Stimulated activated CD8-positive, alpha-beta memory T cell treated with anti-CD3 and anti-CD28 coated beads, Interleukin-12 subunit alpha, Interleukin-12 subunit beta, amount 100 ng/mL, for 4 hours (primary cell): ENCODE measurements around the gene TMC4.
"Not testable (repeated sequence)": the region's sequence is repeated elsewhere in the genome, so short reads cannot be mapped to it uniquely, and the experiment has no call there.

Experiments used
- DNase-seq: peaks from one replicate; pipeline ENCODE4 v3.0.0-alpha.2; 2020; ENCODE audit warnings: low read depth

TMC4 gene

DNA sequence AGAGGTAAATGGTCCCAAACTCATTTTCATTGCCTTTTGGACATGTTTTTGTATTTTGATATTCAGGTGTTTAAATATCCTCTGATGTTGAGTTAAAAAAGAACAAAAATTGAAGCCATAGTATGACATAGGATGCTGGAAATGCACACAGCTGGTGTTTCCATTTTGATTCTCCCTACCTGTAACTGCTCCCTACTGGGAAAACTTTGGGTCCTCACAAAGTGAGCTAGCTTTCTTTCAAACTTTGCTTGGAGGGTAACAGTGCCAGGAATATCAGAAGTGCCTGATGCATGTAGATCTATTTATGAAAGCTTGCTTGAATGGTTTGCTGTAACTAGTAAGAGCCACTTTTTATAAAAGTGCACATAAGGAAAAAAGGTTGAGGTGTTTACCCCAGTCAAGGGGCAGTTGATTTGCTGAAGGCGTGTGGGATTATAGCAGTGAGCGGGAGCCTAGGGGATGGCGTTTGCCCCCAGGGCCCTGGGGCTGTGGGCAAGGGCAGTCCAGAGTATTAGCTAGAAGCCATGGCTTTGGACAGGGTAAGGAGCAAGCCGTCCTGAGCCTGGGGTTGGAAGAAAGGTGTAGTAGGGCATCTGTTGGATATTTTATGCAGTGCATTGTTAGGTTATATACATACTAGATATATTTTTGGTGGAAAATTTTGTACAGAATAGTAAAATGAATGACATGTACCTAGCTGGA lies 32.0 kb upstream of the TMC4 start:
- no peak for DNase-seq

DNA sequence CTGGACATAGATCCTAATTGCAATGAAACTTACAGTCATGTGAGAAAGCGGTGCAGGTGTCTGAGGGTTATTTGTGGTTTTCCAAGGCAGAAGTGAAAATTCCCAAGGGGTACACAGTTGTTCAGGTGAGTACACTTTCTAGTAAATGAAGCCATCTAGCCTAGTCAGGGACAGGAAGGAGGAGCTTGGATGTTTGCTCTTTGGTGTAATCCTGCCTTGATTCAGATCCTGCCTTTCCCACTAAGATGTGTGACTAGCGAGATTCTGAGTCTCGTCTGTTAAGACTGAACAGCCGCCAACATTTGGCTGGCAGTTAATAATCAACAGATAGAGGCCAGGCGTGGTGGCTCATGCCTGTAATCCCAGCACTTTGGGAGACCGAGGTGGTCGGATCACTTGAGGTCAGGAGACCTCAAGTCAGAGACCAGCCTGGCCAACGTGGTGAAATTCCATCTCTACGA lies 30.2 kb upstream of the TMC4 start:
- DNase-seq = no peak

DNA sequence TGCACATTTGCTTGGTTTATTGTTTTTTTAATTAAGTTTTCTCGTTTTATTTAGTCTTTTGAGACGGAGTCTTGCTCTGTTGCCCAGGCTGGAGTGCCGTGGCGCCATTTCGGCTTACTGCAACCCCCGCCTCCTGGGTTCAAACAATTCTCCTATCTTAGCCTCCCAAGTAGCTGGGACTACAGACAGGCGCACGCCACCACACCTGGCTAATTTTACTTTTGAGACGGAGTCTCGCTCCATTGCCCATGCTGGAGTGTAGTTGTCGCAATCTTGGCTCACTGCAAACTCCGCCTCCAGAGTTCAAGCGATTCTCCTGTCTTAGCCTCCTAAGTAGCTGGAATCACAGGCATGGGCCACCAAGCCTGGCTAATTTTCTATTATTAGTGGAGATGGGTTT lies 29.0 kb upstream of the TMC4 start:
- no peak for DNase-seq

DNA sequence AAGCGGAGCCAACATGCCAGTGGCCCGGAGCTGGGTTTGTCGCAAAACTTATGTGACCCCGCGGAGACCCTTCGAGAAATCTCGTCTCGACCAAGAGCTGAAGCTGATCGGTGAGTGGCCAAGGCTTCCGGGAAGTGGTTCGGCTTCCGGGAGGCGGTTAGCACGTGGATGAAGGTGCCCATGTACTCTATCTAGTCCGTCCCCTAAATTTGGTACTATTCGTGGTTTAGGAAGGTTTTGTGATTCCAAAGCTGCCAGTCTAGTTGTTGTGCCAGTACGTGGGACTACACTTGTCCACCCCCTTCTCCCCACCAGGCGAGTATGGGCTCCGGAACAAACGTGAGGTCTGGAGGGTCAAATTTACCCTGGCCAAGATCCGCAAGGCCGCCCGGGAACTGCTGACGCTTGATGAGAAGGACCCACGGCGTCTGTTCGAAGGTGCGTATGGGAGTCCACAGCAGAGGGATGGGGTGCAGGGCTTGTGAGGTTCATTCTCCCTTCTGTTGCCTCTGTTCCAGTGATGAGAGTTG lies 28.3 kb upstream of the TMC4 start:
- no peak for DNase-seq

DNA sequence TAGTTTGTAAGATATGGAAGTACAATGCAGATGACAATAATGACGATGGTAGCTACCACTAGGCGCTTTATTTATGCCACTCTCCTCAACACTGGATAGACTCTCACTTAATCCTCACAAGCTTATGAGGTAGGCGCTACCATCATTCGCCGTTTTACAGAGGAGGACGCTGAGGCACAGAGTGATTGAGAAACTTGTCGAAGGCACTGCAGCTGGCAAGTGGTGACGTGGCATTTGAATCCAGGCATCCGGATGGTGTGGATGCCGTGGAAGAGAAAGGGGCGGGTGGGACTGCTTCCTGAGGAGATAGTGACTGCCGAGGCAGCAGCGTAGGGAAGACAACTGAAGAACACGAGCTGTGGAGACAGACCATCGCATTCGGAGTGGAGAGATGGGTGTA lies 26.4 kb upstream of the TMC4 start:
- no peak for DNase-seq

DNA sequence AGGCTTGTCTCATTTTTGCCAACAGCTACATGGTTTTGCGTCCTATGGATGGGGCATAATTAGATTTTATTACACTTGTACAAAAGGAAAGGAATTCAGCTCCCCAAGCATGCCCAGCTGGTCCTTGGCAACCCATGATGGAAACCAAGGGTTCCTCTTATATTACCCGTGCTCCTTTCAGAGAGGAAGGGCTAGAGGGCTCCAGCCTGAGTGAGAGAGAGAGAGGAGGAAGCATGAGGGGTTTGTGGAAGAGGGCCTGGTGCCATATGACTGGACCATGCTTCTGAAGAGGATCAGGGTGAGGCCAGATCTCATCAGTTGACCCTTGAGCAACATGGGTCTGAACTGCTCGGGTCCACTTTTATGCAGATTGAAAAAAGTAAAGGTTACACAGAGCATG lies 24.2 kb upstream of the TMC4 start:
- DNase-seq = no peak

DNA sequence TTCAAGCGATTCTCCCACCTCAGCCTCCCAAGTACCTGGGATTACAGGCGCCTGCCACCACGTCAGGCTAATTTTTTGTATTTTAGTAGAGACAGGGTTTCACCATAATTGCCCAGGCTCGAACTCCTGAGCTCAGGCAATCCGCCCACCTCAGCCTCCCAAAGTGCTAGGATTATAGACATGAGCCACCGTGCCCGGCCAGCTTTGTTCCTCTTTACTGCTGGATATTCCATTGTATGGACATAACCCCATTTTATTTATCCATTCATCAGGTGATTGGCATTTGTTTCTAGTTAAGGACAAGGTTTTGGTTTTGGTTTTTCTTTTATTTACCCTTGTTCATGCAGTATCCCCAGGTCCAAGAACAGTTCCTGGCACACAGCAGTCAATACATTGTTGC lies 23.6 kb upstream of the TMC4 start:
- DNase-seq = no peak

DNA sequence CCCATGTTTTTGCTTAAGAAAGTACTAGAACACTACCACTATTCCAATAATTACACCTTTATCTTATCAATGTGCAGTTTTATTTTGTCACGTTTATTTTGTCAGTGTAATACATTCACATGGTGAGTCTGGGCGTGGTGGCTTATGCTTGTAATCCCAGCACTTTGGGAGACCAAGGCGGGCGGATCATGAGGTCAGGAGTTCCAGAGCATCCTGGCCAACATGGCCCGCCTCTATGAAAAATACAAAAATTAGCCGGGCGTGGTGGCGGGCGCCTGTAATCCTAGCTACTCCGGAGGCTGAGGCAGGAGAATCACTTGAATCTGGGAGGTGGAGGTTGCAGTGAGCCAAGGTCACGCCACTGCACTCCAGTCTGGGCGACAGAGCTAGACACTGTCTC lies 21.5 kb upstream of the TMC4 start:
- not testable (repeated sequence) for DNase-seq

DNA sequence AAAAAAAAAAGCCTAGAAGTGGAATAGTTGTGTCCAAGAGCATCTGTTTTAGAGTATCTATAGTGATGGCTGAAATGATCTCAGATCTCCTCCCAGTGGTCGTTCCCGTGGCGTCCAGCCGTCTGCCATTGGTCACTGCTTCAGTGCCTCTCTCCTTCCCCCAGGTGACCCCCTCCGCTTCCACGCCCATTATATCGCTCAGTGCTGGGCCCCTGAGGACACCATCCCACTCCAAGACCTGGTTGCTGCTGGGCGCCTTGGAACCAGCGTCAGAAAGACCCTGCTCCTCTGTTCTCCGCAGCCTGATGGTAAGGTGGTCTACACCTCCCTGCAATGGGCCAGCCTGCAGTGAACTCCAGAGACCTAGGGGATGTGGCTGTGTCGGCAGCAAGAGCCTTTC lies 20.1 kb upstream of the TMC4 start:
- no peak for DNase-seq

DNA sequence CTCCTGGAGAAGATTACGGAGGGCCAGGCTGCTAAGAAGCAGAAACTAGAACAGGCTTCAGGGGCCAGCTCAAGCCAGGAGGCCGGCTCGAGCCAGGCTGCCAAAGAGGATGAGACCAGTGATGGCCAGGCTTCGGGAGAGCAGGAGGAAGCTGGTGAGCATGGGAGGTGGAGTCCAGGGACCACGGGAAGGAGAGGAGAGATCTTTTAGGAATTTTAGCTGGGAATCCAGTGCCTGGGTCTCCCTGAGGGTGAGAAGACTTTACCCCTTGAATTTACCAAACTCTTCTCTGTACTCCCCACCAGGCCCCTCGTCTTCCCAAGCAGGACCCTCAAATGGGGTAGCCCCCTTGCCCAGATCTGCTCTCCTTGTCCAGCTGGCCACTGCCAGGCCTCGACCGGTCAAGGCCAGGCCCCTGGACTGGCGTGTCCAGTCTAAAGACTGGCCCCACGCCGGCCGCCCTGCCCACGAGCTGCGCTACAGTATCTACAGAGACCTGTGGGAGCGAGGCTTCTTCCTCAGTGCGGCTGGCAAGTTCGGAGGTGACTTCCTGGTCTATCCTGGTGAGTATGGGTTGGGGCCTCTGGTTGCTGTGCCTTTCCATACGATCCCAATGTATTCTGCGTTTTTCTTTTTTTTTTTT lies 19.0 kb upstream of the TMC4 start:
- DNase-seq = no peak

DNA sequence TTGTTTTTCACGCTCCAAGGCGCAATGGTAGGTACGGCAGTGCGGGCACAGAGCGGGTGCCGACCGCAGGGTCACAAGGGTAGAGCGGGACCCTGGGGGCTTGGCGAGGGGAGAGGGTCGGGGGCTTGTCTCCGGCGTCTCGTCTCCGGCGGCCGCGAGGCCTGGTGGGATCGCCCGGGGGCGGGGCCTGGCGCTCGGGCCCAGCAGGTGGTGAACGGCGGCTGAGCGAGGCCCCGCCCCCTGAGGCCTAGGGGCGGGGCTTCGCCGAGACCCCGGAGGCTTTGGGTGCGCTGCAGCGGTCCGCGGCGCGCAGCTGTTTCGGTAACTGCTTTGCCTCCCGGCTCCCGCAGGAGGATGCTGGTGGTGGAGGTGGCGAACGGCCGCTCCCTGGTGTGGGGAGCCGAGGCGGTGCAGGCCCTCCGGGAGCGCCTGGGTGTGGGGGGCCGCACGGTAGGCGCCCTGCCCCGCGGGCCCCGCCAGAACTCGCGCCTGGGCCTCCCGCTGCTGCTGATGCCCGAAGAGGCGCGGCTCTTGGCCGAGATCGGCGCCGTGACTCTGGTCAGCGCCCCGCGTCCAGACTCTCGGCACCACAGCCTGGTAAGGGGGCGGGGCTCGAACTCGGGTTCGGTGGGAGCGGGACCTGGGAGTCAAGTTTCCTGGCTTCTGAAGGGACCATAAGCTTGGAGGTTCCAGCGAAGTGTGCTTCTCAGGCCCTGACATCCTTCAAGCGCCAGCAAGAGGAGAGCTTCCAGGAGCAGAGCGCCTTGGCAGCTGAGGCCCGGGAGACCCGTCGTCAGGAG lies 18.3 kb upstream of the TMC4 start, which contains the start of gene TSEN34:
TSS of gene TSEN34 (plus strand) at position 298 of the 800 bp plus-strand sequence. CDS start at position 355, 57 bp downstream.
- DNase-seq = peak; percentile 85

DNA sequence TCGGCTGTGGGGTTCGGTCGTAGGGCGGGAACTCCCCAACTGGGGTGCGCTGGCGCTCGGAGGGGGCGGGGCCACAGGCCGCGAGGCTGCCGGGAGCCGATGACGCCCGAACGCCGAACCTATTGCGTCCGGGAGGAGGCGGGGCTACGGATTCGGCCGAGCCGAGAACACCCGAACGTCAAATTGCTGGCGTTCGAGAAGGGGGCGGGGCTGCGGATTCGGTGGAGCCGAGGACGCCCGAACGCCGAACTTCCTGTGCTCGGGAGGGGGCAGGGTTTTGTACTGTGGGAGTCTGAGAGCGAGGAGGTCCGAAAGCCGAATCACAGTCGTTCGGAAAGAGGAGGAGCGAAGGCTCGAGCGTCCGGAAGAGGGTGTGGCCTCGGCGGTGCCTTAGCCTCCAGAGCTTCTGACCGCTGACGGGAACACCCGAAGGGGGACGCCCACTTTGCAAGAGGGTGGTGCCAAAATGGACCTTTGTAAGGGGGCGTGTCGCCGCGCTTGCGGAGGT lies 17.6 kb upstream of the TMC4 start:
- DNase-seq = peak; percentile 100

DNA sequence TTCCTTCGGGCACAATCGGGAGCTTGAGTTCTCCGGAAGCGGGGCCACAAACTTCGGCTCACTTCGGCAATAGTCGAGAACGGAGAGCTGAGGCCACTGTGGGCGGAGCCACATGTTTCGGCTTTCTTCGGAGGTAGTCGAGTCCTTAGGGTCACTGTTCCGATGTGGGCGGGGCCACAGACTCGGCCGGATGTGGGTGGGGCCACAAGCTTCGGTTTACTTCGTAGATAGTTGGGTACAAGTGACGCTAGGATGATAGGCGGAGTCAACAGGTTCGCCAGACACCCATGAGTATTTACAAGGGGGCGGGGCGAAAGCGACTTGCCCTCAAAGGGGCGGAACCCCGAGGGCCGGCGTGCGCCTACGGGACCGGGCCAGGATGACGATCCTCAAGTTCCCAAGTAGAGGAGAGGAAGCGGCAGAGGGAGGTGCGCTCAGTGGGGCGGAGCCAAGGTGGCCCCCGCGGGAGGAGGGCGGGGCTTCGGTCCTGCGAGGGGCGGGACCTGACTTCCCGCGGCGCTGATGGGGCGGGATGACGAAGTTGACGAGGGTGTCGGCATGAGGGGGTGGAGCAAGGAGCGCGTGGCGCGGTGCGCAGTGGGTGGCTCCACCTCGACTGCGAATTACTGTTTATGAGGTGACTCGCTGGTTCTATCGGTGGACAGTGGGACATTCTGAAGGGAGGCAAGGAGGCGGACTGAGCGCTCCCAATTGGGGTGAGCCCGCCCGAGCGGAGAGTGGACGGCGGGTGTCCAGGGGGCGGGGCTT lies 17.0 kb upstream of the TMC4 start:
- peak; percentile 99 for DNase-seq

DNA sequence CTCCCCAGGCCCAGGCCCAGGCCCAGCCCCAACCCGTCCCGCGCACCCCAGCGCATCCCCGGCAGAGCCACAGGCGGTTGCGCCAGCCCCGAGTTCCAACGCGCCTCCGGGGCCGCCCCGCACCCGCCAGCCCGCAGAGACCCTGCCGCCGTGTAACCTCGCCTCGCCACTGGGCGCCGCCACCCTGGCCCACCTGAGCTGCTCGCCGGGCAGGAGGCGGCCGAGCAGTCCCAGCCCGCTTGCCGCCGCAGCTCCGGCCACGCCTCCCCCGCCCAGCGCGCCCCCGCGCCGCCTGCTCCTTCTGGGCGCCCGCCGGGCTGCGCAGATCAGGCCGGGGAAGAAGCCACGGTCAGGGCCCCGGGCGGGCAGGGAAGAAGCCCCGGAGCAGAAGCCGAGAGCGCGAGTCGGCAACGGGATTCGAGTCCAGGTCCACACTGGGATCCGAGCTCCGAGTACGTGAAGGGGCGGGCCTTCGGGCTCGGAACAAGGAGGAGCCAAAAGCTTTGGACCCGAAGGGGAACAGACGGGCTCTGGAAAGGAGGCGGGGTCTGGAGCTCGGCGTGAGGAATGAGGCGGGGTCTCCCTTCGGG lies 16.3 kb upstream of the TMC4 start, which contains the start of gene MBOAT7:
TSS of gene MBOAT7 (minus strand) at position 436 of the 590 bp plus-strand sequence. CDS start 1,072 bp downstream, outside the sequence.
- no peak for DNase-seq

DNA sequence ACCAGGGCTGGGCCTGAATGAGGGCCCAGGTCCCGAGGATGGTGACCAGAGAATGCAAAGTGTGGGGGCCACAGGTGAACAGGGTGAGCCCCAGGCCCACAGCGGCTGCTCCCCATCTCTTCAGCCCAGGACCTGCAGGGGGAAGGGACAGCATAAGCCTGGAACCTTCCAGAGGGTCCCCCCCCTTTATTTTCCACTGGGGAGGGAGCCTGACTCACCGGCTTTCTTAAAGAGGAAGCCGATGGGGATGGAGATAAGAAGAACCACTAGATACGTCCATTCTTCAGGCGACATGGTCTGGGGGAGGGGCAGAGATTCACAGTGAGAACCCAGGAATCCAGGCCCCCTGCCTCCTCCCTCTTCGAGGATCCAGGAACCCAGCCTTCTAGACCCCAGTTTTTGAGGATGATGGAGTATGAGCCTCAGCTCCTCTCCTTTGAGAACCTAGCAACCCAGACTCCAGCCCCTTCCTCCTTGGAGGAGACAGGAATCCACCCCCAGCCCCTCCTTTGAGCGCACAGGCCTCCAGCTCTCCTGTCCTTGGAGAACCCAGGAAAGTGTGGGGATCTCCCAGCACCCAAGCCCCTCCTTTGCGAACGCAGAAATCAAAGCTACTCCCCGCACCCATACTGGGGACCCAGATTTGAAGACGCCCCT lies 15.4 kb upstream of the TMC4 start:
- DNase-seq = peak; percentile 31

DNA sequence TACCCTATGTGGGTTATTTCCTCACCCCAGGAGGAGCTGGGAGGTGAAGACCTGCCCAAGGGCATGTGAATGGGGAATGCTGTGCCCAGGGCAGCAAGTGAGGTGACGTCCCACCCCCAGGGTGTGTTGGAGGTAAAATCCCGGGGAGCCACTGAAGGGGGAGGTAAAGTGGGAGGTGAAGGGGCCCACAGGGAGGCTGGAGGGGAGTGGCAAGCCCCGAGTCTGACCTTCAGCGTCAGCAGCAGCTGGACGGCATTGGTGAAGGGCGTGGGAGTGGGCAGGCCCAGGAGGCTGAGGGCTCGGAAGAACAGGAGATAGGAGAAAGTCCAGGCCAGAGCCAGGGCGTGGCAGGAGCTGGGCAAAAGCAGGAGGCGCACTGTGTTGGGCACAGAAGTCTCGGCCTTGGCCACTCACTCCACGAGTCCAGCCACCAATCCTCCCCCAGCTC lies 14.0 kb upstream of the TMC4 start:
- no peak for DNase-seq

DNA sequence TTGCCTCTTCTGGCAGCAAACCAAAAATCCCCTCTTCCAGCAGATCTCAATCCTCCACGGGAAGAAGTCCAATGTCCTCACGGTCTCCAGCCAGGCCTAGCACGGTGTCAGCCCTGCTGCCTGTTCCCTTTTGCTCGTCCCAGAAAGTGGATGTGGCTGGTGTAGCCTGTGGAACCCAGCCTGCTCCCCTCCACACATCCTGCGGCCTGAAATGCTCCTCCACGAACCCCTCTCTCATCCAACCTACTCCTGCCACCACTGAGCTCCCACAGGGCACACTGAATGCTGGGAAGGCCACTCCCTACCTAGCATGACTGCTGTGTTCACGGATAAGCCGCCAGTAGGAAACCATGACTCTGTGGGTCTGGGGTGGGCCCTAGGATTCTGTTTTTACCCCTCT lies 13.4 kb upstream of the TMC4 start:
- DNase-seq = no peak

DNA sequence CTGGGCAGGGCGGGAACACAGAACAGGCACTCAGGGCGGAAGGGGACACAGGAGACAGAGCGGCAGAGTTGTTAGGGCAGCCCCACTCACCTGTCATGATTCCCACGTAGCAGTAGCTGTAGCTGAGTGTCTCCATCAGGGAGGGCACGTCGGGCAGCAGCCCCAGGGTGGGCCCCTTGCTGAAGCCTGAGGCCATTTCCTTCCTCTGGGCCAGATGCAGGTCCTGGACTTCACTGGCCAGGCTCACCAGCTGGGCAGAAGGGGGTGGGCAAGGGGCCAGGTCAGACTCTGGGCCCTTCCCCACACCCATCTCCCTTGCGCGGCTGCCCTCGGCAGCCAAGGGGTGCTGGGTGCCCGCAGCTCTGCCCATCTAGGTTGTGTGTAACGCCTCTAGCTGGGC lies 10.5 kb upstream of the TMC4 start:
- DNase-seq = no peak

DNA sequence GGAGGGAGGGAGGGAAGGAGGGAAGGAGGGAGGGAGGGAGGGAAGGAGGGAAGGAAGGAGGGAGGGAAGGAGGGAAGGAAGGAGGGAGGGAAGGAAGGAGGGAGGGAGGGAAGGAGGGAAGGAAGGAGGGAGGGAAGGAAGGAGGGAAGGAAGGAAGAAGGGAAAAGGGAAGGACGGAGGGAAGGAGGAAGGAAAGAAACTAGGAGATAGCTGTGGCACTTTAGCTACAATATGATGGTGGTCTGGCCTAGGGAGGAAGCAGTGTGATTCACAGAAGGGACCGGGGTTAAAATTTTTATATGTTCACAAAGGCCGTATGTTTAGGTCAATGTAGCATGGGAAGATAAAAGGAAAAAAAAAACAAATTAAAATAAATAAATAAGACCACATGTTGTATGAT lies 8.9 kb upstream of the TMC4 start:
- not testable (repeated sequence) for DNase-seq

DNA sequence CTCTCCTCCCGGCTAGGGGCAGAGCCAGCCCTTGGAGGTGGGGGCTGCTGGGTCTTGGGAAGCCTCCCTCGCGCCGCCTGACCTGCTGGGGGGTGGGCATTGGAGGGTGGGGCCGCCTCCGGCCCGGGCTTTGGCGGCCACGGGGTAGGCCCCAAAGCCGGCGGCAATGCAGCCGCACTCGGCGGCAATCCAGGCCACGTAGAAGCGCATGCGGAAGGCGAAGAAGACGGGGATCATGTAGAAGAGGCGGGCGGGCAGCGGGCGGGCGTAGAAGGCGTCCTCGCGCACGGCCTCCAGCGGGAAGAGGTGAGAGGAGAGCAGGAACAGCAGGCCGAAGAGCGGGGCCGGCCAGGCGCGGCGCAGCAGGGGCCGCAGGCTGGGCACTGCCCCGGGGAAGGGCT lies 7.7 kb upstream of the TMC4 start:
- no peak for DNase-seq
